AML-193 (cell line): ENCODE data around the gene CLDN19.

Source experiments
- DNase-seq, 2 experiments: peaks; one replicate each; lab custom pipeline; 2025; lab: John Stamatoyannopoulos, UW

Gene CLDN19, protein sequence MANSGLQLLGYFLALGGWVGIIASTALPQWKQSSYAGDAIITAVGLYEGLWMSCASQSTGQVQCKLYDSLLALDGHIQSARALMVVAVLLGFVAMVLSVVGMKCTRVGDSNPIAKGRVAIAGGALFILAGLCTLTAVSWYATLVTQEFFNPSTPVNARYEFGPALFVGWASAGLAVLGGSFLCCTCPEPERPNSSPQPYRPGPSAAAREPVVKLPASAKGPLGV

GRCh38 chr1:42739753-42740700, at the start of gene CLDN19:
Gene CLDN19 (minus strand): TSS chr1:42740236. CDS start chr1:42740063, 173 bp downstream.
- no peak for DNase-seq

GRCh38 chr1:42788021-42788420, 48.0 kb upstream of the CLDN19 start:
- DNase-seq, result no peak

DNA sequence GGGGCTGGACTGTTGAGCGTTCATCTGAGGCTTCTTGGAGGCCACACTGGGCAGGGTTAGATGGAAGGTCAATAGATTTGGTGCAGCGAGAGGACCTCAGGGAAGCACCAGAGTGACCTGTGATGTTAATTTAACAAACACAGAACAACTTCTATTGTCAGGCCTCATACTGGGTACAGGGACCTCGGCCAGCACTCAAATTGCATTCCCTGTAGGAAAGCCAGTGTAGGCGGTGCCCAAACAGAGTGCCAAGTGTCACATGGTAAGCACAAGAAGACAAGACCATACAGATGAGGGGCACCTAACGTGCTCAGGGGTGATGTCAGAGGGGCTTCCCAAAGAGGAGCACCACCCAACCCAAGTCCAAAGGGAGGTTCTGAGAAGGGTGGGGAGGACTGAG, 46.1 kb upstream of the CLDN19 start:
- DNase-seq, result no peak

- no peak for DNase-seq
Observed at GRCh38 chr1:42784946-42785693, 45.1 kb upstream of the CLDN19 start, which contains the start of gene TMEM269. Gene TMEM269 (plus strand): TSS chr1:42784991. CDS start chr1:42789894, 4,903 bp downstream.

DNA sequence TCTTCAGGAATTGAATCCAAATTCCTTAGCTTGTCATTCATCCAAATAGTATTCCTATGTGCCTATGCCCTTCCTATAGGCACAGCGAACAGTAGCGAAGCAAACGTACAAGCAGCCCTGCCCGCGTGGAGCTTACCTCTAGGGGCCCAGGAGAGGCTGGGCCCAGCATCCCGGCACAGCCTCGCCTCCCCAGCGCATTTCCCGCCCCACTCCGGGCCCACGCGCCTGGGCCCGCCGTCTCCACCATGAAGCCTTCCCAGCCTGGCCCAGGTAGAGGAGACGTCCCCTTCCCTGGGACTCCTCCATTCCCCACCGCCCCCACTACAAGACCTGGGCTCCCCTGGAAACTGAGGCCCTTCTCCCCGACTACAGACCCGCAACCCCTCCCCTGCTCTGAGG, 44.5 kb upstream of the CLDN19 start:
- DNase-seq, result no peak

GRCh38 chr1:42783092-42783491, 43.1 kb upstream of the CLDN19 start:
- DNase-seq, result no peak

DNA sequence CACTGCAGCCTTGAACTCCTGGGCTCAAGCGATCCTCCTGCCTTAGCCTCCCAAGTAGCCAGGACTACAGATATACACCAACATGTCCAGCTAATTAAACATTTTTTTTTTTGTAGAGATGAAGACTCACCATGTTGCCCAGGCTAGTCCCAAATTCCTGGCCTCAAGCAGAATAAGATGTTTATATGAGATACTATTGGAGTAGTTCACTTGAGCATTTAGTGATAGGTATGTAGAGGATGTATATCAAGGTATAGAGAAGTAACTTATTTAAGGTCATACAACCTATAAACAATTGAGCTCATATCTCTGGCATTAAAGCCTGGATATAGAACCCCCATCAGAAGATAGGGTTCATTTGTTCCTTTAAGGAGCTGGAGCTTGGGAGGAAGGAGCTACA, 40.1 kb upstream of the CLDN19 start:
- no peak for DNase-seq

- DNase-seq, result no peak
Observed at GRCh38 chr1:42779725-42780124, 39.7 kb upstream of the CLDN19 start.

GRCh38 chr1:42777852-42778251, 37.8 kb upstream of the CLDN19 start:
- peak; percentile 17 to 24 for DNase-seq

DNA sequence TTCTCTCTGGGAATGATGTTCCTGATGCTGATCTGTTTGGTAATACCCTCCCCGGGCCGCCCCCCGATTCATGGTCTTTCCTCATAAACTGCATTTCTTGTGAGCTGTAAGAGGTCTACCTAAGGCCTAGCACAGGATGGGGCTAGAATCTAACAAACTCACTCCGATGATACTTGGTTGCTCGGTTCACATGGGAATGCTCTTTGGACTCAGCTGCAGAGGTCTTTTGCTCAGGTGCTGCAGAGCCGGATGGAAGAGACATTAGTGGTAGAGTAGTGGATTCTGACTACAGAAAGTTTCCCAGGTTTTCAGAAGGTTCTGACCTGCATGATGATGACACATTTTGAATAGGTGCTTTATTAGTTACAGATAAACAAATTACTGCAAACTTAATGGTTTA, 36.5 kb upstream of the CLDN19 start:
- no peak for DNase-seq

DNA sequence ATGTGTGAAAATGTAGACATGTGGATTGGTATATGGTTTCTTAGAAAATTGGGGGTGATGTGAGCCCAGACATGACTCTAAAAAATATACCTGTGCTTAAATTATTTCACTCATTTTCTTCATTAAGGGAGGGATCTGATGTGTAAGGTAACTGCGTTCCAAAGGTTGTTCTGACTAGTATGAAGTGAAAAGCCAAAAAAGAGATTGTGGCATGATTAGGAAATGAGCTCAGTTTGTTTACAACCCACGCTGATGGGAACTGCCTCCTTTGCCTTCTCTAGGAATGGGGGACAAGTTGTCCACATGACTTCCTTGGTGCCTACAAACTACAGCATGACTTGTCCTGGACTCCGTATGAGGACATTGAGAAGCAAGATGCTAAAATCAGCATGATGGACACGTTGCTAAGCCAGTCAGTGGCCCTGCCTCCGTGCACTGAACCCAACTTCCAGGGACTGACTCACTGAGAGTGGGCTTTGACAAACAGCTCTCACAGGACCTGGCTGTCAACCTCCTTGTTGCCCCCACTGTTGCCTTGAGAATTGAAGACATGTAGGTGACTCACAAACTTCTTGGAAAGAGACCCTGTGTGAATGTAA, 35.0 kb upstream of the CLDN19 start:
- no peak for DNase-seq

GRCh38 chr1:42773420-42773819, 33.4 kb upstream of the CLDN19 start:
- DNase-seq, result no peak

DNA sequence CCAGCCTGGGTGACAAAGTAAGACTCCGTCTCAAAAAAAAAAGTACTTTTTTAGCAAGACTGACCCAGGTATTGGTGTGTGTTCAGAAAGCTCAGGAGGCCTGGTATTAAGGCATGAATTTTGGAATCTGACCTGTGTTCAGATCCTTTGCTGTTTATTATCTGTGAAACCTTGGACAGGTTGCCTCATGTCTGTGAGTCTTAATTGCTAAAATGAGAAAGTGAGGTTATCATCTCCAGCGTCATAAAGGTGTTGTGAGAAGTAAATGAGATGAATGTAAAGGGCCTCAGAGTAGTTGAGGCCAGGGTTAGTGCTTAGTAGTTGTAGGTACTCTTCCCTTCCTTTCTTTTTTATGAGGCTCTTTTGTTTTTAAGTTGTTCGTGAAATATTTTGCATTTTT, 29.8 kb upstream of the CLDN19 start:
- DNase-seq, result no peak

GRCh38 chr1:42768172-42768571, 28.1 kb upstream of the CLDN19 start:
- no peak for DNase-seq

DNA sequence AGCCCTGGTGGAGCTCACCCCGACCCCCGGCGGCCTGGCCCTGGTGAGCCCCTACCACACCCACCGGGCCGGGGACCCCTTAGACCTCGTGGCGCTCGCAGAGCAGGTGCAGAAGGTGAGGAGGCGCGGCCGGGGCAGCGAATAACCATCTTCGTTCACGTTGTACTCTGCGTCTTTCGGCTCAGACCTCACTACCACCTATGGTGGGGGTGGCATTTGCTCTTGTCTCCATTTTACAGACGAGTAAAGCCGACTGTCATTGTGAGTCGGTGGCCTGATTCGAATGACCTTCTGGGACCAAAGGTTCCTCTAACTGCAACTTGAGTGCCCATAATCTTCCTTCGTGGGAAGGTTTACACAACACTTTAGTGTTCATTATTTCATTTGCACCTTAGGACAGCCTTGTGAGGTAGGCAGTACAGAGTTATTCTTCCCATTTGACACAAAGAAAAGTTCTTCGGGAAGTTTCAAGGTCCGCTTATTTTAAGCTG, 27.5 kb upstream of the CLDN19 start:
- DNase-seq, result peak; percentile 14 to 25

DNA sequence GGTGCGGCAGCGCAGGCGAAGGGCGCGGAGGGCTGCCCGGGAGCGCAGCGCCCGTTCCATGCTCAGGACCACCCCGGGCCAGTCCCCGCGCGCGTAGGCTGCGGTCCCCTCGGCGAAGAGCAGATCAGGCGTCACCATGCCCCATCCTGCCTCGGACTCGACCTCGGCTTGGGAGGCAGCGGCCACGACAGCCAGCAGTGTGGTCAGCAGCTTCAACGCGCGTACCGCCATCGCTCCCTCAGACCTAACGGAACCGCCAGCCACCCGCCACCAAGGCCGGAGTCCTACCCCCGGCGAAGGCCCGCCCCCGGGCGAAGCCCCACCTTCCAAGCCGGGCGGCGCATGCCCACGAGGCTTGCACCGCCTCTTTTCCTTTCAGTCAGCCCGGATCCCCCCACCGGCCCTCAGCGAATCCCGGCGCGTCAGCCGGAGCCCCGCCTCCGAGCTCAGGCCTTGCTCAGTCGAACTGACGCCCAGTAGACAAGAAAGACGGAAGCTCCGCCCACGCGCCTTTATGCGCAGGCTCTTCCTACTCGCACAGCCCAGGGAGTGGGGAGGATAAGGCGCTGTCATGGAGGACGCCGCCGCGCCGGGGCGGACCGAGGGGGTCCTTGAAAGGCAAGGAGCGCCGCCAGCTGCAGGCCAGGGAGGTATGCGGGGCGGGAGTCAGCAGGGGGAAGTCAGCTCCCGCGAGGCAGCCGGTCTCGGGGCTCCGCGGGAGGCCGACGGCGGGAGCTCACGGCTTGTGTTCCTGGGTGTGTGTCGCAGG, 26.9 kb upstream of the CLDN19 start, which contains the start of the genes C1orf50 and P3H1:
TSS of gene C1orf50 (plus strand) at position 509 of the 769 bp plus-strand sequence. CDS start at position 572, 63 bp downstream.
TSS of gene P3H1 (minus strand) at position 288 of the 769 bp plus-strand sequence. CDS start at position 231, 57 bp downstream.
- DNase-seq, result peak; percentile 97

DNA sequence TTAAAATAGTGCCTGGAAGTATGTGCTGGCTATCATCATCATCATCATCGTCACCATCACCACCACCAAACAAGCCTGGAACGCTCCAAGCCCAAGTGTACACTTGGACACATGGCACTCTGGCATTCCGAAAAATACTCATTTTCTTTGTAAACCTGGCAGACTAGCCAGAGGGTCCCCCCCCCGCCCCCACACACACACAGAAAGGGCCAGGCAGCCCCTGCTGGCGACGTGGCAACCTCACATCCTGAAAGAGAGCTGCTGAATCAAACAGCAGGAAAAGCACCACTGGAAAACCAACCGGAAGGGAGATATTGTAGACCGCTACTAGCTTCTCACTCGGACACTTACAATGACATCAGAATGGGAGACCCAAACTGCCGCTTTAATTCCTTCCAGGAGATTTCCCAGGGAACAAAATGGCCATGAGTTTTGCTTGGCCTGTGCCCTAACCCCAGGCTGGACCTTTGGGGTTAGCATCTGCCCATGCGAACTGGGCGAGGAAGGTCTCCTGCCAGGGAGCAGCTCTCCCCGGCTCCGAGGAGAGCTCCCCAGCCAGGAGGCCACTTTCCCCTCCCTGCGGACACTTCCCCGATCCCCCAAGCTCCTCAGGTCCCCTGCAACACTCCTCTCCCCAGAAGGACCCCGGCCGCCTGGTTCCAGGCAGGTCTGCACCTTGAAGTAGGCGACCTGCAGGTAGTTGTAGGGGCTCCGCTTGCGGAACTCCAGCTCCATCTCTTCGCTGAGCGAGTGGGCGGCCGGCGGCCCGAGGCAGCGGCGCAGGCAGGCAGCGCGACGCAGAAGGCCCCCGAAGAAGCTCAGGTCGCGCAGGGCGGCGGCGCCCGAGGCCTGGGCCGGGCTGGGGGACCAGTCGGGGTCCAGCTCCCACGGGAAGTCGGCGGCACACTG, 26.1 kb upstream of the CLDN19 start:
- peak; percentile 32 to 53 for DNase-seq

GRCh38 chr1:42765269-42765668, 25.2 kb upstream of the CLDN19 start:
- DNase-seq, result no peak

GRCh38 chr1:42762269-42762668, 22.2 kb upstream of the CLDN19 start:
- DNase-seq, result no peak

DNA sequence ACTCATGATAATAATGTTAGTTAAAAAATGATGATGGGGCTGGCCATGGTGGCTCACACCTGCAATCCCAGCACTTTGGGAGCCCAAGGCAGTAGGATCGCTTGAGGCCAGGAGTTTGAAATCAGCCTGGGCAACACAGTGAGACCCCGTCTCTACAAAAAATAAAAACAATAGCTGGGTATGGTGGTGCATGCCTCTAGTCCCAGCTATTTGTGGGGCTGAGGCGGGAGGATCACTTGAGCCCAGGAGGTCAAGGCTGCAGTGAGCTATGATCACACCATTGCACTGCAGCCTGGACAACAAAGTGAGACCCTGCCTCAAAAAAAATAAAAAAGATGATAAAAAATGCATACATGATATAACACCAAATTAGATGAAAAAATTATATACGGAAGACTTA, 21.5 kb upstream of the CLDN19 start:
- no peak for DNase-seq
